HepG2 (cell line): ENCODE results near the gene GMEB2. TPM values are rescaled to one million over a fixed set of nuclear protein-coding genes. Genes with fewer than 3 reads are reported as not detected.

Source experiments
- DNMT3B ChIP-seq: conservative IDR thresholded peaks from 2 replicates; pipeline ENCODE4 v1.6.1; 2016; ENCODE audit warnings: missing biosample characterization, control low read depth
- ERF ChIP-seq: IDR thresholded peaks from 2 replicates; pipeline ENCODE4 v1.6.1; 2018; ENCODE audit warnings: missing biosample characterization, missing genetic modification reagents
- MEIS1 ChIP-seq: sonication (generic); formaldehyde crosslinking; IDR thresholded peaks from 2 replicates; pipeline ENCODE4 v1.9.0; 2021; ENCODE audit warnings: mild to moderate bottlenecking, missing genetic modification reagents, moderate library complexity, borderline replicate concordance
- PHB2 ChIP-seq: fragments of 450-650 bp; IDR thresholded peaks from 2 replicates; pipeline ENCODE4 v1.6.1; 2018; ENCODE audit not compliant: partially characterized antibody
- PPARG ChIP-seq: conservative IDR thresholded peaks from 2 replicates; pipeline ENCODE4 v1.6.1; 2016; ENCODE audit warnings: missing biosample characterization, missing genetic modification reagents
- SCMH1 ChIP-seq: sonication (generic); formaldehyde crosslinking; IDR thresholded peaks from 2 replicates; pipeline ENCODE4 v1.9.0; 2021; ENCODE audit warnings: missing genetic modification reagents, mild to moderate bottlenecking, borderline replicate concordance
- SUZ12 ChIP-seq: fragments of 150-350 bp; IDR thresholded peaks from 2 replicates; pipeline ENCODE4 v1.6.1; 2014; ENCODE audit warnings: low read depth, low read length
- TOPORS ChIP-seq: sonication (generic); formaldehyde crosslinking; IDR thresholded peaks from 2 replicates; pipeline ENCODE4 v1.8.0; 2023; ENCODE audit warnings: mild to moderate bottlenecking, missing genetic modification reagents
- ZFY ChIP-seq: sonication (generic); formaldehyde crosslinking; IDR thresholded peaks from 2 replicates; pipeline ENCODE4 v1.4.0; 2020; ENCODE audit warnings: missing genetic modification reagents
- ZNF20 ChIP-seq: sonication (generic); formaldehyde crosslinking; IDR thresholded peaks from 2 replicates; pipeline ENCODE4 v1.4.0; 2020; ENCODE audit warnings: mild to moderate bottlenecking, moderate library complexity, missing genetic modification reagents
- ZNF234 ChIP-seq: sonication (generic); formaldehyde crosslinking; conservative IDR thresholded peaks from 2 replicates; pipeline ENCODE4 v1.5.1; 2020; ENCODE audit warnings: mild to moderate bottlenecking, missing genetic modification reagents
- ZNF256 ChIP-seq: sonication (generic); formaldehyde crosslinking; conservative IDR thresholded peaks from 2 replicates; pipeline ENCODE4 v1.4.0; 2020; ENCODE audit warnings: missing genetic modification reagents
- ZNF652 ChIP-seq: IDR thresholded peaks from 2 replicates; pipeline ENCODE4 v1.6.1; 2016; ENCODE audit warnings: low read depth, borderline replicate concordance
- ZNF773 ChIP-seq: sonication (generic); formaldehyde crosslinking; IDR thresholded peaks from 2 replicates; pipeline ENCODE4 v1.4.0; 2020; ENCODE audit warnings: missing genetic modification reagents, borderline replicate concordance
- ZNF781 ChIP-seq: sonication (generic); formaldehyde crosslinking; IDR thresholded peaks from 2 replicates; pipeline ENCODE4 v1.5.1; 2020; ENCODE audit warnings: borderline replicate concordance, mild to moderate bottlenecking, missing genetic modification reagents; ENCODE audit errors: not compliant biosample characterization
- polyA plus RNA-seq, 8 experiments: library from polyadenylated mRNA; depleted of rRNA in 3 of 8; stranded (reverse) in 7 of 8; unstranded in 1 of 8; fragments of >200 nt; fragmentation: Illumina TruSeq in 4 of 8; extraction: Trizol in 4 of 8; gene quantifications; 2 replicates each; pipeline versions ENCODE4 v1.2.1 to v1.2.3, GENCODE V29; 2011 to 2016; ENCODE audit warnings: low read depth in 4 of 8, missing spikeins in 1 of 8, mixed read lengths in 1 of 8; ENCODE audit not compliant: insufficient read depth in 1 of 8
- total RNA-seq, 5 experiments: library from RNA; depleted of rRNA; stranded (reverse); fragments of >200 nt; fragmentation: Illumina TruSeq; extraction: Trizol; gene quantifications; 2 replicates each; pipeline ENCODE4 v1.2.3, GENCODE V29; 2016; ENCODE audit warnings: low read depth in 1 of 5
- TF ChIP-seq, protein P1 (sequence below): sonication (generic); formaldehyde crosslinking; IDR thresholded peaks from 2 replicates; pipeline ENCODE4 v1.5.0; 2020; ENCODE audit warnings: mild to moderate bottlenecking, low read depth, missing genetic modification reagents, borderline replicate concordance
- TF ChIP-seq, protein P2 (sequence below): sonication (generic); formaldehyde crosslinking; IDR thresholded peaks from 2 replicates; pipeline ENCODE4 v1.4.0; 2020; ENCODE audit warnings: missing genetic modification reagents, borderline replicate concordance
- TF ChIP-seq, protein P3 (sequence below): sonication (generic); formaldehyde crosslinking; IDR thresholded peaks from 2 replicates; pipeline ENCODE4 v1.4.0; 2020; ENCODE audit warnings: mild to moderate bottlenecking, missing genetic modification reagents
- TF ChIP-seq, protein P4 (sequence below): sonication (generic); formaldehyde crosslinking; IDR thresholded peaks from 2 replicates; pipeline ENCODE4 v1.5.1; 2020; ENCODE audit warnings: mild to moderate bottlenecking, missing genetic modification reagents, borderline replicate concordance
- TF ChIP-seq, protein P5 (sequence below): fragments of 450-650 bp; IDR thresholded peaks from 2 replicates; pipeline ENCODE4 v1.6.1; 2017

GMEB2 gene
- total and polyA plus RNA-seq, 2 of the 13 experiments (the other 11 are each of a cell fraction or from before 2014, with no cell fraction given): 10.6 to 12.4 TPM

DNA sequence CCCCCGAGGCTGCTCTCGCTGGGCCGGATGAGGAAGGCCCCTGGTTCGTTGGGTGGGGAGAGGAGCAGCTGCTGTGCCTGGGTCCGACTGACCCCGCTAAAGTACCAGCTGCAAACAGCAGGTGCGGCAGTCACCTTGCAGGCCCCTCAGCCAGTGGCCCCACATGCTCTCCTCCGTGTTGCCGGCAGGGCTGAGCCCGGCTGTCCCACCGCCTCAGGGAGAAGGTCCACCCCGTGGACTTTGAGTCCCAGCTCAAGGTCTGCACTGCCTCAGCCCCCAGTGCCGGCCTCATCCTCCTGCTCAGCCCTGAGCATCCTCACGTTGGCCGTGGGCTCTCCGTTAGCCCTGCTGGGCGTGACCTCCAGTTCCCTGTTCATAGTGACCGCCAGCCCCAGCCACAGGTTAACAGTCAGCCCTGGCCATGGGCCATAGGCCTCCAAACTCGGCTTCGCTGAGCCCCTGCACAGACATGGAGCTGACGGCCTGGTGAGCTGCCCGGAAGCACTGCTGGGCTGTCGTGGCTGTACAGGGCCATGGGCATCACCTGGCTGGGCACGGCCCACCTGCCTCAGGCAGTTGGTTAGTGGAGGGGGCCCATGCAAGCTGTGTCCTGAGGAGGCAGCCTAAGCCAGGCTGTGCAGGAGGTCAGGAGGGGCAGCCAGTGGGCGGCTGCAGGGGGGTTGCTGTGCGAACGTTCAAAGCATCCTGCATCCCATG lies 82.5 kb downstream of the GMEB2 start (continued):
- TF ChIP-seq, protein P1, sequence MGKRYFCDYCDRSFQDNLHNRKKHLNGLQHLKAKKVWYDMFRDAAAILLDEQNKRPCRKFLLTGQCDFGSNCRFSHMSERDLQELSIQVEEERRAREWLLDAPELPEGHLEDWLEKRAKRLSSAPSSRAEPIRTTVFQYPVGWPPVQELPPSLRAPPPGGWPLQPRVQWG: no peak
- TF ChIP-seq PPARG (CRISPR knock-in tag): no peak
- no peak for TF ChIP-seq ZNF20 (CRISPR knock-in tag)
- TF ChIP-seq, protein P2, sequence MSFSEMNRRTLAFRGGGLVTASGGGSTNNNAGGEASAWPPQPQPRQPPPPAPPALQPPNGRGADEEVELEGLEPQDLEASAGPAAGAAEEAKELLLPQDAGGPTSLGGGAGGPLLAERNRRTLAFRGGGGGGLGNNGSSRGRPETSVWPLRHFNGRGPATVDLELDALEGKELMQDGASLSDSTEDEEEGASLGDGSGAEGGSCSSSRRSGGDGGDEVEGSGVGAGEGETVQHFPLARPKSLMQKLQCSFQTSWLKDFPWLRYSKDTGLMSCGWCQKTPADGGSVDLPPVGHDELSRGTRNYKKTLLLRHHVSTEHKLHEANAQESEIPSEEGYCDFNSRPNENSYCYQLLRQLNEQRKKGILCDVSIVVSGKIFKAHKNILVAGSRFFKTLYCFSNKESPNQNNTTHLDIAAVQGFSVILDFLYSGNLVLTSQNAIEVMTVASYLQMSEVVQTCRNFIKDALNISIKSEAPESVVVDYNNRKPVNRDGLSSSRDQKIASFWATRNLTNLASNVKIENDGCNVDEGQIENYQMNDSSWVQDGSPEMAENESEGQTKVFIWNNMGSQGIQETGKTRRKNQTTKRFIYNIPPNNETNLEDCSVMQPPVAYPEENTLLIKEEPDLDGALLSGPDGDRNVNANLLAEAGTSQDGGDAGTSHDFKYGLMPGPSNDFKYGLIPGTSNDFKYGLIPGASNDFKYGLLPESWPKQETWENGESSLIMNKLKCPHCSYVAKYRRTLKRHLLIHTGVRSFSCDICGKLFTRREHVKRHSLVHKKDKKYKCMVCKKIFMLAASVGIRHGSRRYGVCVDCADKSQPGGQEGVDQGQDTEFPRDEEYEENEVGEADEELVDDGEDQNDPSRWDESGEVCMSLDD: no peak
- TF ChIP-seq PHB2: no peak
- no peak for TF ChIP-seq ZNF773 (CRISPR knock-in tag)
- TF ChIP-seq TOPORS: 0 out of 2 replicates have a peak, but pooled peaks have one; percentile 33
- TF ChIP-seq SUZ12: no peak
- TF ChIP-seq ZNF781 (CRISPR knock-in tag): no peak
- TF ChIP-seq ZNF652 (CRISPR knock-in tag): no peak
- TF ChIP-seq ZFY (CRISPR knock-in tag): peak; percentile 25; the same call in 1 of the 2 replicates
- no peak for TF ChIP-seq DNMT3B (CRISPR knock-in tag)
- TF ChIP-seq ZNF256 (CRISPR knock-in tag): no peak
- TF ChIP-seq, protein P3, sequence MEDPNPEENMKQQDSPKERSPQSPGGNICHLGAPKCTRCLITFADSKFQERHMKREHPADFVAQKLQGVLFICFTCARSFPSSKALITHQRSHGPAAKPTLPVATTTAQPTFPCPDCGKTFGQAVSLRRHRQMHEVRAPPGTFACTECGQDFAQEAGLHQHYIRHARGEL: no peak
- TF ChIP-seq, protein P4, sequence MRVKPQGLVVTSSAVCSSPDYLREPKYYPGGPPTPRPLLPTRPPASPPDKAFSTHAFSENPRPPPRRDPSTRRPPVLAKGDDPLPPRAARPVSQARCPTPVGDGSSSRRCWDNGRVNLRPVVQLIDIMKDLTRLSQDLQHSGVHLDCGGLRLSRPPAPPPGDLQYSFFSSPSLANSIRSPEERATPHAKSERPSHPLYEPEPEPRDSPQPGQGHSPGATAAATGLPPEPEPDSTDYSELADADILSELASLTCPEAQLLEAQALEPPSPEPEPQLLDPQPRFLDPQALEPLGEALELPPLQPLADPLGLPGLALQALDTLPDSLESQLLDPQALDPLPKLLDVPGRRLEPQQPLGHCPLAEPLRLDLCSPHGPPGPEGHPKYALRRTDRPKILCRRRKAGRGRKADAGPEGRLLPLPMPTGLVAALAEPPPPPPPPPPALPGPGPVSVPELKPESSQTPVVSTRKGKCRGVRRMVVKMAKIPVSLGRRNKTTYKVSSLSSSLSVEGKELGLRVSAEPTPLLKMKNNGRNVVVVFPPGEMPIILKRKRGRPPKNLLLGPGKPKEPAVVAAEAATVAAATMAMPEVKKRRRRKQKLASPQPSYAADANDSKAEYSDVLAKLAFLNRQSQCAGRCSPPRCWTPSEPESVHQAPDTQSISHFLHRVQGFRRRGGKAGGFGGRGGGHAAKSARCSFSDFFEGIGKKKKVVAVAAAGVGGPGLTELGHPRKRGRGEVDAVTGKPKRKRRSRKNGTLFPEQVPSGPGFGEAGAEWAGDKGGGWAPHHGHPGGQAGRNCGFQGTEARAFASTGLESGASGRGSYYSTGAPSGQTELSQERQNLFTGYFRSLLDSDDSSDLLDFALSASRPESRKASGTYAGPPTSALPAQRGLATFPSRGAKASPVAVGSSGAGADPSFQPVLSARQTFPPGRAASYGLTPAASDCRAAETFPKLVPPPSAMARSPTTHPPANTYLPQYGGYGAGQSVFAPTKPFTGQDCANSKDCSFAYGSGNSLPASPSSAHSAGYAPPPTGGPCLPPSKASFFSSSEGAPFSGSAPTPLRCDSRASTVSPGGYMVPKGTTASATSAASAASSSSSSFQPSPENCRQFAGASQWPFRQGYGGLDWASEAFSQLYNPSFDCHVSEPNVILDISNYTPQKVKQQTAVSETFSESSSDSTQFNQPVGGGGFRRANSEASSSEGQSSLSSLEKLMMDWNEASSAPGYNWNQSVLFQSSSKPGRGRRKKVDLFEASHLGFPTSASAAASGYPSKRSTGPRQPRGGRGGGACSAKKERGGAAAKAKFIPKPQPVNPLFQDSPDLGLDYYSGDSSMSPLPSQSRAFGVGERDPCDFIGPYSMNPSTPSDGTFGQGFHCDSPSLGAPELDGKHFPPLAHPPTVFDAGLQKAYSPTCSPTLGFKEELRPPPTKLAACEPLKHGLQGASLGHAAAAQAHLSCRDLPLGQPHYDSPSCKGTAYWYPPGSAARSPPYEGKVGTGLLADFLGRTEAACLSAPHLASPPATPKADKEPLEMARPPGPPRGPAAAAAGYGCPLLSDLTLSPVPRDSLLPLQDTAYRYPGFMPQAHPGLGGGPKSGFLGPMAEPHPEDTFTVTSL: no peak
- TF ChIP-seq ERF (CRISPR knock-in tag): no peak
- no peak for TF ChIP-seq ZNF234
- TF ChIP-seq, protein P5, sequence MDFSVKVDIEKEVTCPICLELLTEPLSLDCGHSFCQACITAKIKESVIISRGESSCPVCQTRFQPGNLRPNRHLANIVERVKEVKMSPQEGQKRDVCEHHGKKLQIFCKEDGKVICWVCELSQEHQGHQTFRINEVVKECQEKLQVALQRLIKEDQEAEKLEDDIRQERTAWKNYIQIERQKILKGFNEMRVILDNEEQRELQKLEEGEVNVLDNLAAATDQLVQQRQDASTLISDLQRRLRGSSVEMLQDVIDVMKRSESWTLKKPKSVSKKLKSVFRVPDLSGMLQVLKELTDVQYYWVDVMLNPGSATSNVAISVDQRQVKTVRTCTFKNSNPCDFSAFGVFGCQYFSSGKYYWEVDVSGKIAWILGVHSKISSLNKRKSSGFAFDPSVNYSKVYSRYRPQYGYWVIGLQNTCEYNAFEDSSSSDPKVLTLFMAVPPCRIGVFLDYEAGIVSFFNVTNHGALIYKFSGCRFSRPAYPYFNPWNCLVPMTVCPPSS: no peak
- TF ChIP-seq SCMH1: no peak
- peak; percentile 71; the same call in 1 of the 2 replicates for TF ChIP-seq MEIS1 (CRISPR knock-in tag)
